GM18868 (cell line): ENCODE measurements around the gene TPRKB.
"Not testable (repeated sequence)": the region's sequence is repeated elsewhere in the genome, so short reads cannot be mapped to it uniquely, and the experiment has no call there.

Source experiments
- ATAC-seq: cut with Tn5 transposase; IDR thresholded peaks from one replicate; pipeline ENCODE4 v1.9.1; 2021; ENCODE audit warnings: mild to moderate bottlenecking, moderate library complexity; ENCODE audit not compliant: unreplicated experiment

Gene TPRKB

DNA sequence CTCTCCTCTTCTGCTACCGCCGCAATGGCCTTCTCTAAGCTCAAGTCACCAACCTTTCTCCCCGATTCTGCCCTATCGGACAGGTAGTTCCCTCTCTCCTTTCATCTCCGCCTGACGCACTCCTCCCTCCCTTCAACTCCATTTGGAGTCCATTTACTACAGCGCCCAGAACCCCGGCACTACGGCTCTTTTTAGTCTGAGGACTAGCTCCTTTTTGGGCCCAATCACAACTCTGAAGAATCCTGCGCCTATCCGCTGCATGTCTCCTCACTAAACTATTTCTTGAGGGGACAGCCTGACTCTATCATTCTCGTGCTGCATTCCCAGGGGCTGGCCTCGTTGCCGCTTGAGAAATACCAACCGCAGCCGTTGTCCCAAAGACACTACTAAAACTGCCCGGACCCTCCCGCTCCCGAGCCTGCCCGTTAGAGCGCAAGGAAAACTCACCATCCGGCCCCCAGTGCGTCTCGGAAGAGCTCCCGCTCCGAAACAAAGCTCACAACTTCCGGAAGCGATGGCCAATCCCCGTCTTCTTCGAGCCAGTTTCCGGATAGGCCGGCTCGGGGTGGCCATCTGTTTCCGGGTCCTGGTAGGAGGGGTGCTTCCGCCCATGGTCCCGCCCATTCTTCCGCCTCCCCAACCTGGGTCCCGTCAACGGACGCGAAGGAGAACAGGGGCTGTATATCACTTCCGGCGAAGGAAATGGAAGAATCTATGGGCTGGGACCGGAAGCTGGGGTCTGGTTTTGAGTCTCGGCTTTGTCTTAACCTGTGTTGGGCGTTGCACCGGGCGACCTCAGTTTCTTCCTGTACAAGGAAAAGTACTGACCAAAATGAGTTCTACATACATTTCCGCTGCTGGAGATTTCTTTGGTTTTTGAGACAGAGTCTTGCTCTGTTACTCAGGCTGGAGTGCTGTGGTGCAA is at the start of gene TPRKB:
TSS of gene TPRKB (minus strand) at position 491 of the 925 bp plus-strand sequence. CDS start 2,776 bp downstream, outside the sequence.
- ATAC-seq = peak; percentile 98

DNA sequence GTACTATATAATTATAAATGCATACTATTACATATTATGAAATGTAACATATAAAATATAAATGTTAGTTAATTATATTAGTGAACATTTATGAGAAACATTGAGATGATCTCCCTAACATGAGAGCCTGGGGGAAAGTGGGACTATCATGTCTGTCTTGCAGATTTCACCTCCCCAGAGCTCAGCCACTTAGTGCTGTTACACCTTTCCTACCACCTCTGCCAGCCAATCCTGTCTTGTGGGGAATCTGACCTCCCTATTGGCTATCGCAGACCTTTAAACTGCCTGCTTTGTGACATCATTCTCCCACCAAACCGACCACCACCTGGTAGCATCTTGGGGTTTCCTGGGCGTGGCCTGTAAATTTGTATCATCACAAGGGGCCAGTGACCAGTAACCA is 46.7 kb upstream of the TPRKB start, which contains the start of gene C2orf78:
TSS of gene C2orf78 (plus strand) at position 301 of the 400 bp plus-strand sequence. CDS start 127 bp downstream, outside the sequence.
- ATAC-seq = not testable (repeated sequence)

DNA sequence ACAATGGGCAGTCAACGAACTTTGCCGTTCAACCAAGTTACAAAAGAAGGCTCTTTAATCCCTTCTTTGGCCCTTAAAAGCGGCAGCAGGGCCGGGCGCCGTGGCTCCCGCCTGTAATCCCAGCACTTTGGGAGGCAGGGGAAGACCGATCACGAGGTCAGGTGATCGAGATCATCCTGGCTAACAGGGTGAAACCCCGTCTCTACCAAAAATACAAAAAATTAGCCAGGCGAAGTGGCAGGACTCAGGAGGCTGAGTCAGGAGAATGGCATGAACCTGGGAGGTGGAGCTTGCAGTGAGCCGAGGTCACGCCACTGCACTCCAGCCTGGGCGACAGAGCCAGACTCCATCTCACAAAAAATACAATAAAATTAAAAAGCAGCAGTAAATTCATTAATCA is 46.3 kb upstream of the TPRKB start:
- not testable (repeated sequence) for ATAC-seq

DNA sequence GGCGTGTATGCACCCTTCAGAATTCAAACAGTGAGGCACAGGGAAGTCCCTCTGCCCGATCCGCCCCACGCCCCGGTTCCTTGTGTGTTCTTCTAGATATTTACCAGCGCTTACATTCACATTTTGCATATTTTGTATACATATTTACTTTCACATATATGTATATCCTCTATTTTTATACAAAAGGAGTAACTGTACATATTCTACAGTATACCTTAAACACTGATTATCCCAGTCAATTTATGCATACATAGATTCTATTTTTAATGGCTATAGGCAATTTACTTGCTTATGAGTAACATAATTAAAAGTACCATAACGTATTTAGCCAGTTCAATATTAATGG is 43.1 kb upstream of the TPRKB start:
- no peak for ATAC-seq

DNA sequence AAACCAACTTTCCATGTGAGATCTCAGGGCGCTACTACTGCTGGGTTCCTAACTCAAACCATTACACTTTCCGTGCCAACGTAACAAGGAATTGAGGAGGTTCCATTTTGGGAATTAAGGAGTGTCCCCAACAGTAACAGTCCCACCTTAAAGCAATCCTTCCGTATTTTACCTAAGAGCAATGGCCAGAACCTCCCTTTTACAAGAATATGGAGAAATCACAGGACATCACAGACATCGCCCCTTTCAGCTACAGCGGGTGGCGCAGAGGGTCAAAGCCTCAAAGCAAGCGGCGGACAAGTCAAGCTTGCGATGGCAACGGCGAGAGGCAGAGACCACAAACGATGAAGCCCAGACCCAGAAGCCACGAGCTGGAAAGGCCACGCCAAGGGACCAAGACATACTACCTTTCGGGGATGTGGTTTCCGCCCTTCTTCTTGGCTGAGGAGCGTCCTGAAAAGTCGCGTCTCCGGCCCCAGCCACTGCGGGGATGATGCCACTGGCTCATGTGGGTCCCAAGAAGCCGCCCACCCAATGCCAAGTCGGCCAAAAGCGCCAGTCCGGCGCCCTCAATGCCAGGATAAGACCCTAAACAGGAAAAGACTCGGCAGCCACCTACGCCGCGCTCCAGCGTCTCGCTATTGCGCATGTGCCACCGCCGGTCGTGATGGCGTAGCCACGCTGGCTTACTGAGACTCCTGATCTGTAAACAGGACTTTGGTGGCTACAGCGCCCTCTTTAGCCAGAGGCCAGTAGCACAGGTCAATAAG is 42.5 kb upstream of the TPRKB start, which contains the start of gene DUSP11:
TSS of gene DUSP11 (minus strand) at position 637 of the 770 bp plus-strand sequence. CDS start at position 508, 129 bp downstream.
- ATAC-seq = peak; percentile 97

DNA sequence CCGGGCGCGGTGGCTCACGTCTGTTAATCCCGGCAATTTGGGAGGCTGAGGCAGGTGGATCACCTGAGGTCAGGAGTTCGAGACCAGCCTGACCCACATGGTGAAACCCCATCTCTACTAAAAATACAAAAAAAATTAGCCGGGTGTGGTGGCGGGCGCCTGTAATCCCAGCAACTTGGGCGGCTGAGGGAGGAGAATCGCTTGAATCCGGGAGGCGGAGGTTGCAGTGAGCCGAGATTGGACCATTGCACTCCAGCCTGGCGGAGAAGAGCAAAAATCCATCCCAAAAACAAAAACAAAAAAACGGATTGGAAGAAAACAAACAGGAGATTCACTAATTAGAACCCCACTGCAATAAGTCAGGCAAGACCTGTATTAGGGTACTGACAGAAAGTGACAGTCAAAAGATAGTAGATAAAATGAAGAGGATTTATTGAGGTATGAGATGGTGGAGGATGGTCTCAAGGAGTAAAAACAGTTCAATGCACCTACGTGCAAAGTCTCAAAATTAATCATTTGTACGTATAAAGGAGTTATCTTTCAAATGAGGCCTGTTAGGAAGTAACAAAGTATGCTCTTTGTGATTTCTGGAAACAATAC is 41.8 kb upstream of the TPRKB start:
- ATAC-seq = not testable (repeated sequence)

DNA sequence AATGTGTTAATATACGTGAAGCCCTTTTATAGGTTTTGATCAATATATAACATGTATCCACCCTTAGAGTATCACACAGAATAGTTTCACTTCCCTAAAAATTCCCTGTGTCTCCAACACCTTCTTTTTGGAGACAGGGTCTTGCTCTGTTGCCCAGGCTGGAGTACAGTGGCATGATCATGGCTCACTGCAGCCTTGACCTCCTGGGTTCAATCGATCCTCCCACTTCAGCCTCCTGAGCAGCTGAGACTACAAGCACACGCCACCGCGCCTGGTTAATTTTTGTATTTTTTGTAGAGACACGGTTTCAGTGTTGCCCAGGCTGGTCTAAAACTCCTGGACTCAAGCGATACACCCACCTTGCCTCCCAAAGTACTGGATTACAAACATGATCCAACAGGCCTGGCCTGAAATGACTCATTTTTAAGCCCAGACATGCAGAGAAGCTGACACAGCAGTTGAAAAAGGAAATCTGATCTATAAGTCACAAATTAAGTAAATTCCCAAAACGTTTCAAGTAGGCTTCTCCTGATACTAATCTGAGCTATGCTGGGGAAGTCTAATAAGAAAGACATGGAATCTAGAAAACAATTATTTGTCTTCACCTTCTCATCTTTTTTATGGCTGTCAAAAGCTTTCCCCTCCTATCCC is 39.8 kb upstream of the TPRKB start:
- ATAC-seq = no peak

DNA sequence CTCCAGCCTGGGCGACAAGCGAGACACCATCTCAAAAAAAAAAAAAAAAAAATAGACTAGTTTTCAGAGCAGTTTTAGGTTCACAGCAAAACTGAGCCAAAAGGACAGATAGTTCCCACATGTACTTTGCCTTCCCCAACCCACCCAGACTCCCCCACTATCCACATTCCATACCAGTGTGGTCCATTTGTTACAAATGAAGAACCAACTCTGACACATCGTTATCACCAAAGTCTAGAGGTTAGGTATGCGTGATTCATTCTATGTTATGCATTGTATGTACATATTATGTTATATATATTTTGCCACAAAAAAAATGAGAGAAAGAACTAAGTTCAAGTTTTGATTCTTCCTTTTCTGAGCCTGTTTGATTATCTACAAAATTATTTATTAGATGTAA is 39.2 kb upstream of the TPRKB start:
- no peak for ATAC-seq

DNA sequence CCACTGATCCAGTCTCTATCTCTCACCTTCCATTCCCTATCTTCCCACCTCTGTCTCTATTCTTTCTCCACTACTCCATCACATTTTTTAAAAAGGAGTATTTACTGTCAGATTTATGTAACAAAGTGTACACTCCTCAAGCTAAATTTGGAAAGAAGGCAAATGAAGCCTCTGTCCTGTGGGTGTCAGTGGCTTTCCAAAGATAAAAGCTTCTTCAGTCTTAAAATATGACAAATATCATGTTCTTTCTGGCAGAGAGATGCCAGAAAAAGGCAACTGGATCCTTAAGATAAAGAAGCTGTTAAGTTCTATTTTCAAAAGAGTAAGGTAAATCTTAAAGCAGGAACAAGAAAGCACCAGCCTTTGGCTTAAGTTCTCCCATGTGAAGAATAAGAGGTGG is 35.7 kb upstream of the TPRKB start:
- ATAC-seq = no peak

DNA sequence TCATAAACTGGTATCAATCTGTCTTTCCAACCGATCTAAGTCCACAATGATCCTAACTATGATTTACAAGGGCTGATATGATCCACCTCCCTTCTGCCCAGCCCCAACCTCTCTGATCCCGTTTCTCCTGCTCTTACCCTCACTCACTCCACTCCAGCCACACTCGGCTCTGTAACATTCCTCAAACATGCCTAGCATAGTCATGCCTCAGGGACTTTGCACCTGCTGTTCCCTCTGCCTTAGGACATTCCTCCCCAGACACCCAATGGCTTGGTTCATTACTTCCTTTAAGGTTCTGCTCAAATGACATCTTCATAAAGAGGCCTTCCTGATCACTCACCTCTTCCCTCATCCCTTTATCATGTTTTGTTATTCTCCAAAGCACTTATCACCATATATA is 33.6 kb upstream of the TPRKB start:
- ATAC-seq = no peak

DNA sequence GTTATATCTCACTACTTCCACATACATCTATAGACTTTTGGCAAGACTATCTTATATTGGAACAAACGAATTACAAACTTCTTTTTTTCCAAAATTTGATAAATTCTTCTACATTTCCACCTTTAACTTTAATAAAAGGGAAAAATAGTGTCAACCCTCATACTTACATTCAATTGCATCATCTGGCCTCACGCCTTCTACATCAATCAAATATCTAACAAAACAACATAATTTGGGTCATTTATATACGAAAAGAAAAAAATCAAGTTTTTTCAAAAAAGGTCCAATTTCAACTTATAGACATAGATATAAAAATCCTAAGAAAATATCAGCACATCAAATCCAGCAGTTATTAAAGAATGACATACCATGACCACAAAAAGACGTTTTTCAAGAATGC is 29.8 kb upstream of the TPRKB start:
- ATAC-seq = no peak

DNA sequence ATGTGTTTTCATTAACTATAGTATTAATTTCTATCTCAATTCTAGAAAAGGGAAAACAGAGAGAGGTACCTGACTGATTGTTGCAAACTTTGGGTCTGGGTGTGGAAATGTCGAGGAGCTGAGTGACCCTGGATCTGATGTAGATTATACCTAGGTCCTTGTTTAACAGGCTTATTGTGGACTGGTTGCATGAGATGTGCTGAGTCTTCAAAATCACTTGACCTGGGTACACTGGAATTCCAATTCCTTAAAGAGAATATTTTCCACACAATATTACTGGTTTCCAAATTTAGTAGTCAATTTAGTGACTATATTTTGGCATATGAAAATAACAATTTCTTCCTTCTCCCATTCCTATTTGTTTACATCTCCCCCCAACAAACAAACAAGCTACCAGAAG is 29.2 kb upstream of the TPRKB start:
- ATAC-seq = no peak

DNA sequence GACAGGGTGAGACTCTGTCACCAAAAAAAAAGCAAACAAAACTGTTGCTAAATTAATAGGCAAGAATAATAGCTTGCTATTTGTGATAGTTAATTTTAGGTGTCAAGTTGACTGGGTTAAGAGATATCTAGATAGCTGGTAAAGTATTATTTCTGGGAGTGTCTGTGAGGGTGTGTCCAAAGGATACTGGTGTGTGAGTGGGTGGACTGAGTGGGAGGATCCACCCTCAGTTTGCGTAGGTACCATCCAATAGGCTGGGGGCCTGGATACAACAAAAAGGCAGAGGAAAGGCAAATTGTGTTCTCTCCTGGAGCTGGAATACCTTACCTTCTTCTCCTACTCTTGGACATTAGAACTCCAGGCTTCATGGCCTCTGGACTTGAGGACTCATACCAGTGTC is 27.8 kb upstream of the TPRKB start:
- no peak for ATAC-seq

DNA sequence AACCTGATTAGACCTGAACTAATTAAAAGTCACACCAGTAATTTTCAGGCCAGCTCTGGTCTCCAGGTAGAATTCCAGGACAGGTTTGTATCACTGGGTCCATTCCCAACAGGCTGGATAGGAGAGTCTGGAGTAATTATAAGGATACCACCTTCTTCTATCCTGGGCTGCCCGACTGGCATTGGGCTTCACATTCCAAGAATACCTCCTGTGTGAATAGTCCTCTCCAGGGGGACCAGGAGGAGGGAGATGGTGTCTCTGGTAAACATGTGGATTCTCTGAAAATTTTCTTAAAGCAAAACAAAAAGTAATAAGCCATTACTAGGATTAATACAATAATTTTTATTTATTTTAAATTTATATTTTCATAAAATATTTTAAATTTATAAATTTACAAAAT is 25.4 kb upstream of the TPRKB start:
- no peak for ATAC-seq

DNA sequence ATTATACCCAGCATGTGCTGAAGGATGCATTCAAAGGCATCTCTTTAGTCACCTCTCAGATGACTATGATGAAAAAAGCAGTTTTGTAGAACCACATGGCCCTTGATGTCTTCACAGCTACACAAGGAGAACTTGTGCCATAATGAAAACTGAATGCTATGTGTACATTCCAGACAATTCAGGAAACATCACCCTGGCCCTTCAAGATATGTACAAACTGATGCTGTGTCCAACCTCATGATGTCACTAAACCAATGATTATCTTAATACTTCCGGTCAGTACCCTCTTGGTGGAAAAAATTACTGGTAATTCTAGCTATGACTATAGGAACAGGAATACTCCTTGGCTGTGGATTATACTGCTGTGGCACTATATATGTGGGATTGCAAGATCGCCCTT is 22.8 kb upstream of the TPRKB start:
- no peak for ATAC-seq

DNA sequence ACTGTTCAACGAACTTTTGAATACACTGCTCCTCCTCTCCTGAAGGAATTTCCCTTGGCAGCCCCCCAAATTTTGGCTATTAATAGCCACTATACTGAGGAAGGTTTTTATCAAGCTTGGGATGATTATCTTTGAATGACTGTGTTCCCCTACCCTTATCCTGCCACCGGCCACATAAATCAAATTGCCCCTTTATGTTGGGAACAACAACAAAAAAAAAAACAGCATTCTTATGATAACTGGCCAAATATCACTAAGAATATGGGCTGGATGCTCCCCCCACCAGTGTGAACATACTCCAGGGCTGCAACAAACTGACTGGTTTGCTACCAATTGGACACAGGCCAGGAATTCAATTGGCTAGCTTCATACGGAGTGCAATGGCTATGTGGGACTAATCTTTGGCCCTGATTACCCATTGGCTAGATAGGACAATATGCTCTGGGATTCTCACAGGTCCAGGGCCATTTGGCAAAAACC is 22.2 kb upstream of the TPRKB start:
- no peak for ATAC-seq

DNA sequence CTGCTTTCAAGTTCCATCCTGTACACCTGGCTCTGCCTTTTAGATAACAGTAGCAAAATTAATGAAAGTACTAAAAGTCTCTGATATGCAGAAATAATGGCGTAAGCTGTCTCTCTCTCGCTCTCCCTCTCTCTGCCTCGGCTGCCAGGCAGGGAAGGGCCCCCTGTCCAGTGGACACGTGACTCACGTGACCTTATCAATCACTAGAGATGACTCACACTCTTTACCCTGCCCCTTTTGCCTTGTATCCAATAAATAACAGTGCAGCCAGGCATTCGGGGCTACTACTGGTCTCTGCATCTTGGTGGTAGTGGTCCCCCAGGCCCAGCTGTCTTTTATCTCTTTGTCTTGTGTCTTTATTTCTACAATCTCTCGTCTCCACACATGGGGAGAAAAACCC is 17.2 kb upstream of the TPRKB start:
- not testable (repeated sequence) for ATAC-seq

DNA sequence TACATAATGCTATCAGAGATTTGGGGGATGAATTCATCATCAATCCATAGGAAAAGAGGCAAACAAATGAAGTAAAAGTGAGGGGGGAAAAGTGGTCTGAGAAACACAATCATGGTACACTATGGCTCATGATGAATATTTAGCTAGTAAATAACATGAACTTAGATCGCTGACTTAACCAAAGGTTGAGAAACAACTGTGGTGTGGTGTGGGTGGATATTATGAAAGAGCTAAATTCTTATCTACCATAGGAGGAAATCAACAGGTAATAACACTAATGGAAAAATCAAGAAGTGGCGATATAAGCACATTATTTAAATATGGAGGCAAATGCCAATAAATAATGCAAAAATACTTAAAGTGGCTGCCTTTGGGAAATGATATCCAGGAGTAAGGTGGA is 12.2 kb upstream of the TPRKB start:
- ATAC-seq = no peak

DNA sequence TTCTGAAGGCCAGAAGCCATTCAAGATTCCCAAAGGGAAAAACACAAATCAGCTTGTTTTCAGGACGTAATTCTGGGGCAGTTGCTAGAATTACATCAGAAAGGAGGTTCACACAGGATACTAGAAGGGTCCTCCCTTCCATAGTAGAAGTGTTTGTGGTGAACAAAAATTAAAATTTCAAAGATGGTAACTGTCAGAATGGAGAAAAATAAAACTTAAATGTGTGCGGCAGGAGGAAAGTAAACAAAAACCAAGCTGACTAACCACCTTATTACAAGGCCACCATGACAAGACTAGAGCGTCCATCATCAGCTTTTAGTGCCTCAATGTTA is 9.7 kb upstream of the TPRKB start:
- ATAC-seq = no peak

DNA sequence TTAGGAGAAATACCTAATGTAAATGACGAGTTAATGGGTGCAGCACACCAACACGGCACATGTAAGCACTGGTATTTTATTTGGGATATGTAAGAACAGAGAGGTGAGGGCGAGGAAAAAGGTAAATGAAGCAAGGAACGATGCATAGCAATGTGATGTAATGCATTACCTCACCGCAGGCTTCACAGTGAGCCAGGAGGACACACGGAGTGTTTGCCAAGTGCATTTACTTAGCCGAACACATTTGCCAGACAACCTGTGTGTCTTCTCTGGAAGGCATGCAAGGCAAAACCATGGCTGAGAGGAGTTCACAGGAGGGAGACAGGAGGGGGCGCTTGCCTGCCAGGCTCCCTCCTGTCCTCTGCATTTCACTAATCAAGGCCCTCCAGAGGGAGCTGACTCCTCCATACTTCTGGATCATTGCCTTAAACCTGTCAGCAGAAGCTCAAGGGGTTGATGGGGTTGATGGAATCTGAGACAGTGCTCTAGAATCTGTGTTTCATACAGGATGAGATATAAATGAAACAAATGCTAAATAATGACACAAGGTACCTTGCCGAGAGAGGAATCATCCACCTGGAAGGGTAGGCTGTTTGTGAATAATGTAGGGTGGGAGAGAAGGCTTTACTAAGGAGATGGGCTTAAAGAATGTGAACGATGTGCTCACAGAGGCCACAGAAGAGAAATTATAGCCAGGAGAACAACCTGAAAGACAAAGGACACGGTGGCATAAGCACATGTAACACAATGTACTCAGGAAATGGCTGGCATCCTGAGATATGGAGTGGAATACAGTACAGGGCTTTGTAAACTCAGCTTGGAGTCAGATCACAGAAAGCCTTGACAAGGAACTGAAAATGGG is 9.1 kb upstream of the TPRKB start:
- no peak for ATAC-seq
